GM21723 (cell line): Measurements from ENCODE around the gene ATOX1.
"Not testable (repeated sequence)": the region's sequence is repeated elsewhere in the genome, so short reads cannot be mapped to it uniquely, and the experiment has no call there.

Source experiments
- ATAC-seq: cut with Tn5 transposase; IDR thresholded peaks from one replicate; pipeline ENCODE4 v1.9.1; 2021; ENCODE audit warnings: mild to moderate bottlenecking, moderate library complexity; ENCODE audit not compliant: unreplicated experiment

The ATOX1 gene

DNA sequence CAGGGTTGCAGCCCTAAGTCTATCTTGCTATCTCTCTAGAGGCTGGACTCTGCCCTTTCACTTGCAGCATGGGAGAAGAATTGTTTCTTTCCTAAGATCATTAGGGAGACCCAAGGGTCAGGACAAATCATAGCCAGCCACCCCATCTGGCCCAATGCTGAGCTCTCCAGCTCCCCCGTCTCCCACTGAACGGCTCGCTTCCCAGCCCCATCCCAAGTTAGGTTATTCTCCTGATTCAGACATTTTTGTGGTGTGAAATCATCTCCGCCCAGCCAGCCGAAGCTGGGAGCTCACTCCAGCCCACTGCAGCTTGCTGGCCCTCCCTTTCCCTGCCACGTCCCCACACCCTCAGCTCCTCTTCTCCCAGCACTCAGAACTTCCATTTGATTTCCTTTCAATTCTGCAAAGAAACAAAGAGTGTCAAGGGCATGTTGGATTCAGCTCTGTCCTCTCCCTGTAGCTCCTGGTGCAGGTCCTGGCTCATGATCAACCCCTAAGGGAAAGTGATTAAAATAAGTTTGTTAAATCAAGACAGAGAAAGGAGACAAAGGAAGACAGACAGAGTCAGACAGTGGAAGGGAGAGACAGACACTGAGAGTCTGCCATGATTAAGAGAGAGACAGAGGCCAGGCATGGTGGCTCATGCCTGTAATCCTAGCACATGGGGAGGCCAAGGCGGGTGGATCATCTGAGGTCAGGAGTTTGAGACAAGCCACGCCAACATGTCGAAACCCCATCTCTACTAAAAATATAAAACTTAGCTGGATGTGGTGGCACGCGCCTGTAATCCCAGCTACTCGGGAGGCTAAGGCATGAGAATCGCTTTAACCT, 59.1 kb downstream of the ATOX1 start:
- ATAC-seq = no peak

DNA sequence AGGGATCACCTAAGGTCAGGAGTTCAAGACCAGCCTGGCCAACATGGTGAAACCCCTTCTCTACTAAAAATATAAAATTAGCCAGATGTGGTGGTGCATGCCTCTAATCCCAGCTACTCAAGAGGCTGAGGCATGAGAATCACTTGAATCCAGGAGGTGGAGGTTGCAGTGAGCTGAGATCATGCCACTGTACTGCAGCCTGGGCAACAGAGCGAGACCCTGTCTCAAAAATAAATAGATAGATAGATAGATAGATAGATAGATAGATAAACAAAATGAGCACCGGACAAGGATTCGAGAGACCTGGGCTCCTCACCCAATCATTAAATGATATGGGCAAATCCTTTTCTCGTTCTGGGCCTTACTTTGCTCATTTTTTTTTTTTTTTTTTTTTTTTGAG, 60.4 kb downstream of the ATOX1 start:
- not testable (repeated sequence) for ATAC-seq

DNA sequence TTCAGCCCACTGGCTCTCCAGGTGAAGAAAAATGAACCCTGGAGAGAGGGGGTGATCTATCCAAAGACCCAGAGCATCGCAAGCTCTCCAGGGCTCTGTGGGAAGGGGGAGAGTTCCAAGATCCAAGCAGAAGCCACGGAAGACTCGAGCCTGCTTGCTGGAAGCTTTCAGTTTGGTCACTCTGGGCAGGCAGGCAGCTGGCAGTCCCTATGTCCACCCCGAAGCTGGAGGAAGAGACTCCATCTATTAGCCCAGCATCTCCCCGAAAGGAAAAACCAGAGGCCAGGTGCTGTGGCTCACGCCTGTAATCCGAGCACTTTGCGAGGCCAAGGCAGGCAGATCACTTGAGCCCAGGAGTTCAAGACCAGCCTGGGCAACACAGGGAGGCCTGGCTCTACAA, 61.0 kb downstream of the ATOX1 start:
- no peak for ATAC-seq

DNA sequence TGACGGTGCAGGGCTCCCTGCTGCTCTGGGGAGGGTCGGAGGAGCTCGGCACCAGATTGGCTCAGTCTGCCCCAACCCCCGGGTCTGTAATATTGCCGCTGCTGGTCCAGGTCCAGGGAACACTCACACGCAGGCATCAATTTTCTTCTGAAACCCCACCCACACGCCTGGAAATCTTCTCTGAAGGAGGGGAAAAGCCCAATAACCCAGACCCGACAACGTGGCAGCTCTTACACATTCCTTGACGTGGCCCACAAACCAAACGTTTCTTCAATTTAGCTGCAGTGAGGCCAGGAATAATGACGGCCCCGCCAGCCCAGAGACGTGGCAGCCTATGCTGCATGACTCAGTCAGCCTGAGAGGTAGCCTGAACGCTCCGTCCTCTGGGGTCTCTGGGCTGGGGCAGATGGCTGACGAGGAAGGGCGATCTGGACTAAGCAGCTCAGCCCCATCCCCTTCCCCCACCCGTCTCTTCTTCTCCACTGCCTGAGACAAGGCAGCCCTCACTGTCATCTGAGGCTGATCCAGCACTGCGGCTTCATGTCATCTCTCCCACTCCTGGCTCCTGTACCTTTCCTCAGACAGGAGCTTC, 61.9 kb downstream of the ATOX1 start:
- ATAC-seq = no peak

DNA sequence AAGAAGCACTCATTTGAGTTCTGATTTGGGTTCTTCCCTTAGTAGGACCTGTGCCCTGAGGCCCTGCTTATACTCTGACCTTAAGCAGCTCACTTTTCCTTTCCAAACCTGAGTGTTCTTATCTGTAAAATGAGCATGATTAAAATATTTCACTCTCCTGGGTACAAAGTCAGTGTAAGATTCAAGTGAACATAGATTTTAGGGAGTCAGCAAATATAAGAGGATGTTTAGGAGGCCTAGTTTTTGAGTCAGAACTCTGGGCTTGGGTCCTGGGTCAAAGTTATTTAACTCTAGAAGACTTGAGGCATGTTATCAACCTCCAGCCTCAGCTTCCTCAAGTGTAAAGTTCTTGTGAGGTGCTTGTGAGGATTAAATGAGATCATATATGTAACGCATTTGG, 63.0 kb downstream of the ATOX1 start:
- no peak for ATAC-seq

DNA sequence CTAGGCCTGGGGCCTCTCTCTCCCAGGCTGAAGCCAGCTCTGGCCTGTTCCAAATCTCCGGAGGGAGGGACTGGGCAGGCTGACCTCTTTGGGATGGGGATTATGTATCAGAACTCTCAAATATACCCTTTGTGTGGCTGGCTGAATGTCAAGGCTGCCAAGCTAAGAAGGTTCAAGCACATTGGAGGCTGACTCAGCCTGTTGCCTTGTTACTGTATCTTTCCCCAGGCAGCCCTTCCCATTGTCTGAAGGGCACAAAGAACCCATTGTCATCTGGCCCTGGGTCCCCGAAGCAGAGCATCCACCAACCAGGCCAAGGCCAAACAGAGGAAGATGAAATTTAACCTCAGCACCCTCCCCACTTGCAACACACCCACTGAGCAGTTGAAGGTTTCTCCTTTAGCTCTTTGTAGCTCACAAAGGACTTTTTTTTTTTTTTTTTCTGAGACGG, 64.4 kb downstream of the ATOX1 start:
- ATAC-seq = no peak
